ENCODE measurements around the gene PTPRD.

The PTPRD gene

GRCh38 chr9:8860086-8860485, 1752.7 kb downstream of the PTPRD start:
- DNase-seq (ENCODE audit: low spot score), result no peak

- DNase-seq (ENCODE audit: low spot score), result no peak
Measured at GRCh38 chr9:8859416-8859815, 1753.4 kb downstream of the PTPRD start.

- DNase-seq (ENCODE audit: low spot score), result no peak
Measured at GRCh38 chr9:8858596-8859161, 1754.1 kb downstream of the PTPRD start.

- DNase-seq (ENCODE audit: low spot score), result peak; percentile 15
Measured at GRCh38 chr9:8857926-8858595, 1754.7 kb downstream of the PTPRD start.

- DNase-seq (ENCODE audit: low spot score), result no peak
Measured at GRCh38 chr9:8857068-8857925, 1755.5 kb downstream of the PTPRD start.

- DNase-seq (ENCODE audit: low spot score), result no peak
Measured at GRCh38 chr9:8856396-8857067, 1756.3 kb downstream of the PTPRD start.

GRCh38 chr9:8855046-8855445, 1757.8 kb downstream of the PTPRD start:
- DNase-seq (ENCODE audit: low spot score), result no peak

GRCh38 chr9:8852301-8852864, 1760.4 kb downstream of the PTPRD start:
- no peak for DNase-seq (ENCODE audit: low spot score)

- no peak for DNase-seq (ENCODE audit: low spot score)
Measured at GRCh38 chr9:8850914-8851313, 1761.9 kb downstream of the PTPRD start.

GRCh38 chr9:8845808-8846207, 1767.0 kb downstream of the PTPRD start:
- no peak for DNase-seq (ENCODE audit: low spot score)

GRCh38 chr9:8845376-8845775, 1767.4 kb downstream of the PTPRD start:
- no peak for DNase-seq (ENCODE audit: low spot score)

- no peak for DNase-seq (ENCODE audit: low spot score)
Measured at GRCh38 chr9:8844549-8844948, 1768.3 kb downstream of the PTPRD start.

GRCh38 chr9:8842402-8843193, 1770.2 kb downstream of the PTPRD start:
- DNase-seq (ENCODE audit: low spot score), result no peak

- no peak for DNase-seq (ENCODE audit: low spot score)
Measured at GRCh38 chr9:8838136-8838535, 1774.7 kb downstream of the PTPRD start.

GRCh38 chr9:8835291-8835690, 1777.5 kb downstream of the PTPRD start:
- no peak for DNase-seq (ENCODE audit: low spot score)

GRCh38 chr9:8832955-8833354, 1779.8 kb downstream of the PTPRD start:
- no peak for DNase-seq (ENCODE audit: low spot score)

GRCh38 chr9:8832386-8832785, 1780.4 kb downstream of the PTPRD start:
- DNase-seq (ENCODE audit: low spot score), result no peak

- no peak for DNase-seq (ENCODE audit: low spot score)
Measured at GRCh38 chr9:8831568-8831967, 1781.2 kb downstream of the PTPRD start.

GRCh38 chr9:8826281-8826680, 1786.5 kb downstream of the PTPRD start:
- DNase-seq (ENCODE audit: low spot score), result no peak

GRCh38 chr9:8825585-8826147, 1787.1 kb downstream of the PTPRD start:
- DNase-seq (ENCODE audit: low spot score), result no peak
